Activated T-cell treated with anti-CD3 and anti-CD28 coated beads for 1 hour (primary cell): ENCODE measurements around the gene UNC80.

Experiments
- DNase-seq: peaks from one replicate; pipeline ENCODE4 v3.0.0-alpha.2; 2020; ENCODE audit warnings: low read depth

The UNC80 gene

GRCh38 chr2:209806318-209806717 lies 34.7 kb downstream of the UNC80 start:
- no peak for DNase-seq

- DNase-seq: no peak
Observed at GRCh38 chr2:209808521-209808920, 36.9 kb downstream of the UNC80 start.

DNA sequence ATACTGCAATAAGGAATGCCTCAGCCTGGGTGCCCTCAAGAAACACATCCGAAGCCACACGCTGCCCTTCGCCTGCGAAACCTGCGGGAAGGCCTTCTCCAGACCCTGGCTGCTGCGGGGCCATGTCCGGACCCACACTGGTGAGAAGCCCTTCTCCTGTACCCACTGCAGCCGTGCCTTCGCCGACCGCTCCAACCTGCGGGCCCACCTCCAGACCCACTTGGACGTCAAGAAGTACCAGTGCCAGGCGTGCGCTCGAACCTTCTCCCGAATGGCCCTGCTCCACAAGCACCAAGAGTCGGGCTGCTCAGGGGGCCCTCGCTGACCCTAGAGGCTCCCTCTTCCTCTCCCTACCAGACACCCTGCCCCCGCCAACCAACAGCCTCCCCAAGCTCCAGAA lies 37.6 kb downstream of the UNC80 start:
- DNase-seq: no peak

DNA sequence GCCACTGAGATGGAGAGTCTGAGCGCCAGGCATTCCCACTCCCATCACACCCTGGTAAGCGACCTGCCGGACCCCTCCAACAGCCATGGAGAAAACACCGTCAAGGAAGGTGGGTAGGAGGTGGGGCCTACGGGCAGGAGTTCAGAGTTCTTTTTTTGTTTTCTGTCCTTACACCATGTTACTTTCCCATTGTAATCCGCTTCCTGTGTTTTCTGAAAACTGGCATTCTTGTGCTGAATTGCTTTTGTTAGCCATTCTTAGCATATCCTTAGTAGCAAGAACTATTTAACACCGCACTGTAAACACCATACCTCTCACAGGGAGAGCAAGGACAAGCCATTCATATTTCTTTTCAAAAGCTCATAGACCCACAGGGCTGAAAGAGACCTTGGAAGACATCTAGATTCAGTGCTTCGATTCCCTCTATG lies 46.2 kb downstream of the UNC80 start:
- no peak for DNase-seq

DNA sequence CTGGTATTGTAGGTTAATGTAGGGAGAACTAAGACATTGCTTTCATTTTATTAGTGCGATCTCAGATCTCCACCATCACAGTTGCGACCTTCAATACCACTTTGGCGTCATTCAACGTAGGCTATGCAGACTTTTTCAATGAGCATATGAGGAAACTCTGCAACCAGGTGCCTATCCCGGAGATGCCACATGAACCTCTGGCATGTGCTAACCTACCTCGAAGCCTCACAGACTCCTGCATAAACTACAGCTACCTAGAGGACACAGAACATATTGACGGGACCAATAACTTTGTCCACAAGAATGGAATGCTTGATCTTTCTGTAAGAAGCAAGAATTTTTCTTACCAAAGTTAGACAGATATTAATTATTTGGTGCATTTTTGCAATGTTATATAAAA lies 47.3 kb downstream of the UNC80 start:
- DNase-seq: no peak

- DNase-seq: no peak
Observed at GRCh38 chr2:209821806-209822205, 50.2 kb downstream of the UNC80 start.

- no peak for DNase-seq
Observed at GRCh38 chr2:209823484-209823883, 51.9 kb downstream of the UNC80 start.

DNA sequence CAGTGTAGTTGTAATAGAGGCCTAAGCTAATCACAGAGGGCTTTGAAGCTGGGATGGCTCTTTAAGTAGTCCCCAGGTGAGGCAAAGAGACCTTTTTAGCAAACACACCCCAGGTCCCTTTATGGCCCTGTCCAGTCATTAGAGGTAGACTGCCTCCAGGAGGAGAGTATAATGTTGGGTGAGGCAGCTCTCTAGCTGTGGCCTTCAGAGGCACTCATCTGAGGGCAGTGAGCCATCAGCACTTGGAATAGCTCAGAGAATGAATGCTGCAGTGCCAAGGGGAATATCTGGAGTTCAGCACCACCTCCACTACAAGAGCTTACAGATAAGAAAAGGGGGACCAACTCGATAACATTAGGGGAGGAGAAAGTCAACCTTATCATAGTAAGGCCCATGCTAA lies 52.8 kb downstream of the UNC80 start:
- no peak for DNase-seq

DNA sequence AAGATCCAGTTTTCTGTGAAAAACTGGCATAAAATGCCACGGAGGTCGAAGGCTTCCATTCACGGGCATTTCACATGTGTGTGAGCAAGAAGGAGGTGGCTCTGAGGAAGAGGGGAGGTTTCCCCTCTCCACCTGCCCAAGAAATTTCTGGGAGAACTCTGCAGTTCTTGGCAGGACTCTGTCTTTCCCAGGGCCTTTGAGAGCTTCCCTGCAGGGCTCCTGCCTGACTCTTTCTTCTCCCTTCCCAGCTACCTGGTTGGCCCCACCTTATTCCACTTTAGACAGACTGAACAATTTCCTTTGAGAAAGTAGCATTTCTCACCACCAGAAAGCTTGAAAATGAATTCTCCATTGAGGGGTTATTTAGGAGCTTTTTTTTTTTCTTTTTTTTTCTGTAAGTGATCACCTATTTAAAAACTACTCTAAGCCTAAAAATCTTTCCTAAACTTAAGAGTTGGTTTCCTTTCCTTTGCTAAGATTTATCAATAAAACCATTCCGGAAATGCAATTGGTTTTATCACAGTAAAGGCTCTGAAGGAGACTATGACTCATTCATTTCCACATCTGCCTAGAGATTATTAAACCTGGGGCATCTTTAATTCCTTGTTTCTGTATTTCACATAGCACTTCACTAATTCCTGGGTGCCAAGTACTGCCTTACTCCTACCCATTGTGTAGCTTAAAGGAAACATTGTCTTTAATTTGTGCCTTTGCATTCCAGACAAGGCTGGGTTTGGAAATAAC lies 59.3 kb downstream of the UNC80 start:
- no peak for DNase-seq

GRCh38 chr2:209834767-209835166 lies 63.1 kb downstream of the UNC80 start:
- no peak for DNase-seq

DNA sequence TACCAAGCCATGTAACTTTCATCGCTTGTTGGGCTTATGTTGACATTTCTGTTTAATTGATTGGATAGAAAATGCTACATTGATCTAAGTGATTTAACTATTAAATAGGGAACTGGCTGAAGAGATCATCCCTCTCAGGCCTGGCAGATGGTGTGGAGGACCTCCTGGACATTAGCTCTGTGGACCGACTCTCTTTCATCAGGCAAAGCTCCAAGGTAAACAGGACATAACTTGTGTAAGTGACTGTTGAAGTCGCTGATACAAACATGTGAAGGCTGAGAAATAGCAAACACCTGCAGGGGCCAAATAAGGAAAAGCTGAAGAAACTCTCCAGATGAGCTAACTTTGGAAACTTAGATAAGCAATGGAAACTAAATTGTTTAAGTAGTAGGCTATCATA lies 68.8 kb downstream of the UNC80 start:
- no peak for DNase-seq

DNA sequence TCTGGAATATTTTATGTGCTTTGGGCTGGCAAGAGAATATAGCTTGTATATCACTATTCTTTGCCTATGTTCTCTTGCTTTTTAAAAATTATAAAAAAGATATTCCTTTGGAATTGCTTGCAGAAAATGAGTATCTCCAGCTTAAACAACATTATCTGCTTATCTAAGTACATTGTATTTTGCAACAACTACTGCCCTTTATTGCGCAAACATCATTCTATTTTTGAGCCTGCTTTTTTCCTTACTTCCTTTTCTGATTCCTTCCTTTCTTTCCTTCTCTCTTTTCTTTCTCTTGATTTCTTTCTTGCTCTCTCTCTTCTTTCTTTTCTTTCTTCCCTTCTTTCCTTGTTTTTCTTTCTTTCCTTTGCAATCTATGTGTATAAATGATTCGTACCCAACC lies 74.0 kb downstream of the UNC80 start:
- DNase-seq: no peak

GRCh38 chr2:209864716-209865295 lies 93.2 kb downstream of the UNC80 start:
- no peak for DNase-seq

DNA sequence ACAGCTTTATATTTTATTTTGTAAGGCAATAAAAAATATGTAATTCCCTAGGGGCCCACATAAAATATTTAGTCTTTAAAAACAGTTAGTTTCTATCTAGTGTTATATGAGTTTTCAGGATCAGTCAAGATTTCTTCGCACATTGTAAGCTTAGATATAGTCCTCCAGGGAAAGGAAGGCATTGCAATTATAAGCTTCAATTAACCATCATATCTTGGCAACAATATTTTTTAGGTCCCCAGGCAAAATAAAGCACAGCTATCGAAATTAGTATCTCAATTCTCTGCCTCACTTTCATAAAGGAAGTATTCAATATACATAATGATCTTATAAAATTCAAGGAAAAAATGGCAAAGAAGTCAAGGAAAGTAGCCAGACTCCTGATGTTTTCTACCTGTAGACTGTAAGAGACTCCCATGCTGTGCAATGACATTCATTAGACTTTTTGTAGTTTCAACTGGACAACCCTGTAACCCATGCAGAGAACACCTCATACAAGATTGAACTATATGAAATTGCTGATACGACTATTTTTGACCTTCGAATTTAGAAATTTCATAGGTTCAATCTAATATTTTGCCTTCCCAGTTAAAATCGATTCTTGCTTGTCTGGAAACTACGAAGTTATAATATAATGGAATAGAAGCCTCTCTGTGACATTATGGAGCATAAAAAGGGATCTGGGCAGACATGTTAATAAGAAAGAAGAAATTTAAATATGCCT lies 96.8 kb downstream of the UNC80 start:
- DNase-seq: no peak

- no peak for DNase-seq
Observed at GRCh38 chr2:209870067-209870466, 98.4 kb downstream of the UNC80 start.

GRCh38 chr2:209872675-209873074 lies 101.0 kb downstream of the UNC80 start:
- DNase-seq: no peak

GRCh38 chr2:209875270-209875669 lies 103.6 kb downstream of the UNC80 start:
- no peak for DNase-seq

DNA sequence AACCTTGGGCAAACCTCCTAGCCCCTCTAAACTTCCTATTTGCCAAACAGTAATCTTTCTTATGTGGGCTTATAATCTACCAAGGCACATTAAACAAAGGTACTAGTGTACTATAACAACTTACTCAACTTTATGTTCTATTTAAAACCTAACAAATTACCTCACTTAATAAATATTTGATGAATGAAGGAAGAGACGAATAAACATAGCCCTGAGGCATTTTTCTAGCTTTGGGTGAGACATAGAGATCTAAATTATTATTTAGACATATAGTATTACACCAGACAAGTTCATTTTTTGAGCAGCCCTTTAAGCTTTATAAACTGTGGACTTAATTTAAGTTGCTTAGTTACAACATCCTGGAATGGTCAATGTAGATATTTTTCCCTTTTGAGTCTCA lies 104.6 kb downstream of the UNC80 start:
- no peak for DNase-seq

DNA sequence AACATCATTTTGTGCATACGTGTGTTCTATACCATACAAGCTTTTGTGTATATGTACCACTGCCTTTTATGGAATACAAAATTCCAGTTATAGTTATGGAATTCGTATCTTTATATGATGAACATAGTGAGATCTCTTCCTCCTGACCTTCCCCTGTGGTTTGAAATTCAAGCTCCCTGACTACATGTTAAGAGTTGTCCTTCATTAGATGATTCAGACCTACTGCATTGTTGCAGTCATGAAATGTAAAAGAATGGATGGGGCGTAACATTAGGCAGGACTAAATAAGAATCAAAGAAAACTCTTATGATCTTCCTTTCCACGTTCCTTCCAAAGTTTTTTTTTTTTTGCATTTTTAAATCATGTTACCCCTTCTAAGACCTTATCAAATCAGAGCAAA lies 107.1 kb downstream of the UNC80 start:
- DNase-seq: no peak

GRCh38 chr2:209900638-209901037 lies 129.0 kb downstream of the UNC80 start:
- DNase-seq: no peak

DNA sequence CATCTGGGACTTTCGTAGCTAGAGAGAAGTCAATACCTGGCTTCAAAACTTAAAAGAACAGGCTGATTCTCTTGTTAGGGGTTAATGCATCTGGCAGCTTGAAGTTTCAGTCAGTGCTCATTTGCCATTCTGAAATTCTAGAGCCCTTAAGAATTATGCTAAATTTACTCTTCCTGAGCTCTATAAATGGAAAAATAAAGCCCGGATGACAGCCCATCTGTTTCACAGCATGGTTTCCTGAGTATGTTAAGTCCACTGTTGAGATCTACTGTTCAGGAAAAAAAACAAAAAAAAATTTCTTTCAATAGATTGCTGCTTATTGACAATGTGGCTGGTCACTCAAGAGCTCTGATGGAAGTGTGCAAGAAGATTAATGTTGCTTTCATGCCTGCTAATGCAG lies 129.5 kb downstream of the UNC80 start:
- no peak for DNase-seq

DNA sequence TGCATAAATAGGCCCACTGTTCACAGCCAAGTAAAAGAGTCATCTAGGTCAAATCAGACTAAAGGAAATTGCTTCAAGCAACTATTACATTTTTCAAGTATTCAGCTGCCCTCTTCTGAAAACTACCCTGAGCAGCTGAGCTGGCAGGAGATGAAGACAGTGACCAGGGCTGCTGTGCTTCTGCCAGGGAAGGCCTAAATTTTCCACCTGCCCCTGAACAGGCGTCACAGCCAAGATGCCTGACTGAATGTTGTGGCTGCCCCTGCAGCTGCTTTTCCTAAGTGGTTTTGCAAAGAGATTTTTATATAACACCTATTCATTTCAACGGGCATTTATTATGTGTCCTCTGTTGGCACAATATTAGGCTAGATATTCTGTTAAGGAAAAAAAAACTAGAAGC lies 134.1 kb downstream of the UNC80 start:
- no peak for DNase-seq

- DNase-seq: no peak
Observed at GRCh38 chr2:209907746-209908145, 136.1 kb downstream of the UNC80 start.
